HL-60 (cell line): ENCODE results near the gene PKP4.

Experiments
- DNase-seq, 2 experiments: peaks; one replicate each; pipeline ENCODE4 v3.0.0-alpha.2; 2010 to 2020; ENCODE audit warnings: low read depth in 1 of 2, low spot score in 1 of 2
- H3K27ac ChIP-seq: fragments of 250-450 bp; sonication (Bioruptor Pico); replicated peaks from 2 replicates; pipeline ENCODE4 v1.5.1; 2020; ENCODE audit warnings: mild to moderate bottlenecking, moderate library complexity
- H3K27me3 ChIP-seq: fragments of 250-450 bp; sonication (Bioruptor Pico); 2 replicates; pipeline ENCODE4 v1.5.1; 2021; ENCODE audit warnings: mild to moderate bottlenecking, moderate library complexity; ENCODE audit not compliant: insufficient read depth, poor library complexity, severe bottlenecking
- H3K4me3 ChIP-seq: replicated peaks from 2 replicates; pipeline ENCODE4 v1.5.1; 2011; ENCODE audit warnings: mild to moderate bottlenecking, control low read depth, low read length; ENCODE audit not compliant: insufficient read depth
- CTCF ChIP-seq: IDR thresholded peaks from one replicate; pipeline ENCODE4 v1.5.1; 2011; ENCODE audit warnings: low read length, control low read depth, inconsistent platforms; ENCODE audit not compliant: insufficient read depth
- GABPA ChIP-seq: IDR thresholded peaks from 2 replicates; pipeline ENCODE4 v1.6.1; 2012; ENCODE audit warnings: low read depth
- POLR2AphosphoS5 ChIP-seq: IDR thresholded peaks from 2 replicates; pipeline ENCODE4 v1.6.1; 2012; ENCODE audit warnings: low read depth
- REST ChIP-seq: IDR thresholded peaks from 2 replicates; pipeline ENCODE4 v1.6.1; 2012; ENCODE audit warnings: low read depth; ENCODE audit not compliant: insufficient replicate concordance
- SPI1 ChIP-seq: IDR thresholded peaks from 2 replicates; pipeline ENCODE4 v1.6.1; 2012; ENCODE audit warnings: low read depth, mild to moderate bottlenecking, borderline replicate concordance

The PKP4 gene

GRCh38 chr2:158411748-158412147 is 45.0 kb upstream of the PKP4 start:
- no peak overlapping the region for H3K27ac ChIP-seq
- H3K27me3 ChIP-seq, result no peaks in the 10 kb centered on the region
- DNase-seq, result no peak

GRCh38 chr2:158412206-158412605 is 44.5 kb upstream of the PKP4 start:
- TF ChIP-seq POLR2AphosphoS5 (no peak), GABPA (no peak), SPI1 (no peak), REST (no peak), CTCF (no peak)
- no peak for DNase-seq
- Histone ChIP-seq H3K27me3 (no peaks in the 10 kb centered on the region), H3K27ac (no peak overlapping the region), H3K4me3 (no peak overlapping the region)

More at GRCh38 chr2:158411748-158412147, 45.0 kb upstream of the PKP4 start:
- H3K4me3 ChIP-seq, result no peak overlapping the region
- TF ChIP-seq SPI1 (no peak), CTCF (no peak), GABPA (no peak), REST (no peak), POLR2AphosphoS5 (no peak)

- Histone ChIP-seq H3K27ac (no peak overlapping the region), H3K27me3 (no peaks in the 10 kb centered on the region), H3K4me3 (no peak overlapping the region)
- DNase-seq, result no peak
- TF ChIP-seq POLR2AphosphoS5 (no peak), REST (no peak), GABPA (no peak), SPI1 (no peak), CTCF (no peak)
These were observed 43.2 kb upstream of the PKP4 start for GRCh38 chr2:158413581-158413980.
